Stomach smooth muscle (tissue), 2 donors: Measurements from ENCODE around the gene MAGI1.

Source experiments
- H3K27ac ChIP-seq: one replicate; pipeline ENCODE4 v1.7.0; 2013; ENCODE audit warnings: mild to moderate bottlenecking, low read length, inconsistent platforms
- H3K27me3 ChIP-seq, 2 donors: one replicate each; pipeline ENCODE4 v1.7.0; 2013; ENCODE audit warnings: low read length in 2 of 2; ENCODE audit not compliant: insufficient read depth in 2 of 2, control insufficient read depth in 1 of 2
- H3K36me3 ChIP-seq, 2 donors: one replicate each; pipeline ENCODE4 v1.7.0; 2013; ENCODE audit warnings: low read length in 2 of 2; ENCODE audit not compliant: control insufficient read depth in 2 of 2, insufficient read depth in 2 of 2
- H3K4me1 ChIP-seq: one replicate; pipeline ENCODE4 v1.7.0; 2013; ENCODE audit warnings: low read length; ENCODE audit not compliant: control insufficient read depth, insufficient read depth
- H3K4me3 ChIP-seq, 2 donors: one replicate each; pipeline ENCODE4 v1.7.0; 2013; ENCODE audit warnings: low read length in 2 of 2
- H3K9ac ChIP-seq, 2 donors: one replicate each; pipeline ENCODE4 v1.7.0; 2013; ENCODE audit warnings: low read length in 2 of 2, mild to moderate bottlenecking in 1 of 2
- H3K9me3 ChIP-seq, 2 donors: one replicate each; pipeline ENCODE4 v1.7.0; 2013; ENCODE audit warnings: low read length in 2 of 2; ENCODE audit not compliant: control insufficient read depth in 2 of 2
- donor health status: healthy.
- donor health status: Pancreatic carcinoma.

MAGI1 gene

DNA sequence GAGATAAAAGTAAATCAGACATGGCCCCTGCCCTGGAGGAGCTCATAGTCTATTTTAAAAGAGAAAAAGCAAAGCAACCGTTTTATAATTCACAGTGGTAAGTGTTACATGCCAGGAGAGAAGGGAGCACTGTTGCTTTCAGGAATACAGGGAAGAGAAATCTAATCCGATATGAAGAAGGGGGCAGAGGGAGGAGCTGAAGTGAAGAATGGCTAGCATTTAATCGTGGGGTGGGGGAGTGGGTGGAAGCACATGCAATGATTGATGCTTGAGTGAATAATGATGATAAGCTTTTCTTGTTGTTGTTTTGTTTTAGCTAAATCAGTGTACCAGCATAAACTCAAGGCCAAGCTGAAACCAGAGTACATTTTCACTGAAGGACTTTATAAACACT lies 629.5 kb downstream of the MAGI1 start:
- Histone ChIP-seq H3K9ac (no peak overlapping the region), H3K4me3 (no peak overlapping the region), H3K27ac (no peak overlapping the region), H3K4me1 (no peaks in the 10 kb centered on the region), H3K9me3 (no peaks in the 10 kb centered on the region), H3K36me3 (no peaks in the 10 kb centered on the region), H3K27me3 (no peaks in the 10 kb centered on the region)

DNA sequence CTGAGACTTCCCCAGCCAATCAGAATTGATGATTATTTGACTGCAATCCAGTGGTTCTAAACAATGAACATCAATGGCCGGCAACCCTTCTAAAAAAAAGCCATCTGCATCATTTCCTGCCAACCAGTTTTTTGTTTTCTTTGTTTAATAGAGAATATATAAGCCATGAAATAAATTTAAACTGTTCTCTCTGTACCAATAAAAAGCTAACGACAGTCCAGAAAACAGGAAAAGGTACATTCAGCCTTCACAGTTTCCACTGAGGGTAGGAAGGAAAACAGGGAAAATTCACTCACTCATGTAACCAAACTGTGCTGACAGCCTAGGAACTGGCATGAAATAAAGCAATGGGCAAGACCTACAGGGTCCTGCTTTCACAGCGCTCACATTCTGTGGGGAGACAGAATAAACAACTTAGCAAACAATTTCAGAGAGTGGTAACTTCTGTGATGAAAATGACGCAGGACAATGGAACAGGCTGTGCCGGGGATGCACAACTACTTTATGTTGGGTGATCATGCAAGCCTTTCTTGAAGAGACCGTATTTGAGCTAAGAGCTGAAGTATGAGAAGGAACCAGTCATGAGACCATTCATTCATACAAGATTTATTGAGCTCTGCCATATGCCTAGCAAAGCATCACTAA lies 630.1 kb downstream of the MAGI1 start:
- Histone ChIP-seq H3K27ac (no peak overlapping the region), H3K27me3 (no peaks in the 10 kb centered on the region), H3K36me3 (no peaks in the 10 kb centered on the region), H3K9me3 (no peaks in the 10 kb centered on the region), H3K4me3 (no peak overlapping the region), H3K4me1 (no peaks in the 10 kb centered on the region), H3K9ac (no peak overlapping the region)

DNA sequence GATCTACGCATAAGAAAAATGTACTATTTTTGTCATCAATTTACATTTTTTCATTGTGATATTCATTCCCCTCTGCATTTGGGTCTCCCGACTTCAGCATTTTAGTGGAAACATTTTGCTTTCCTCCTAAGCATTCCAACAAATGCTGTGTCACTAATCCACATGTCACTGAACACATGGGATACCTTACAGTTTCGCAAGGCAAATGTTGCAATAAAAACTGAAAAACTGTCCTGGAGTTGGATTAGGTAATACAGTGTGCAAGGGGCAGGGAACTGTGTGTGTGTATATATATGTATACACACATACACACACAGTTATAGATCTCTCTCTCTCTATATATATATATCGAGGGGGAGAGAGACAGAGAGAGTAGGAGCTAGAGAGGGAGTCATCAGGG lies 632.2 kb downstream of the MAGI1 start:
- Histone ChIP-seq H3K27me3 (no peaks in the 10 kb centered on the region), H3K9ac (no peak overlapping the region), H3K4me1 (no peaks in the 10 kb centered on the region), H3K4me3 (no peak overlapping the region), H3K27ac (no peak overlapping the region), H3K9me3 (no peaks in the 10 kb centered on the region), H3K36me3 (no peaks in the 10 kb centered on the region)

DNA sequence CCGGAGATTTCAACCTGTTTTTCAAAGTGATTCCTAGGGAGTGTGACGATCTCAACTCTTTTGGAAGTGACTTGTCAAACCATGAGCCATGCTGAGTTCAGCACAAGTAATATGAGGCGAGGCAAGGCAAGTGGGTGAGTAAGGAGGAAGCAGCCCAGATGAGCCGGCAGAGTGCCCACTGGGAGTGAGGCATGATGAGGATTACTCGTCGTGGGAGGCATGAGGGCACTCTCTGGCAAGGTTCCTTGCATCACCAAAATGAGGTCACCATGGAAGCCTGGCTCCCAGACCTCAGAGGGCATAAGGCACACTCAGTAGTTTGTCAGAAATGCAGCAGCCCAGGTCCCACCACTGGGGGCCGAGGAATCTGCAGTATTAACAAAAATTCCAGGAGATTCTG lies 636.1 kb downstream of the MAGI1 start:
- Histone ChIP-seq H3K4me1 (no peaks in the 10 kb centered on the region), H3K27ac (no peak overlapping the region), H3K36me3 (no peaks in the 10 kb centered on the region), H3K4me3 (no peak overlapping the region), H3K27me3 (no peaks in the 10 kb centered on the region), H3K9ac (no peak overlapping the region), H3K9me3 (no peaks in the 10 kb centered on the region)

DNA sequence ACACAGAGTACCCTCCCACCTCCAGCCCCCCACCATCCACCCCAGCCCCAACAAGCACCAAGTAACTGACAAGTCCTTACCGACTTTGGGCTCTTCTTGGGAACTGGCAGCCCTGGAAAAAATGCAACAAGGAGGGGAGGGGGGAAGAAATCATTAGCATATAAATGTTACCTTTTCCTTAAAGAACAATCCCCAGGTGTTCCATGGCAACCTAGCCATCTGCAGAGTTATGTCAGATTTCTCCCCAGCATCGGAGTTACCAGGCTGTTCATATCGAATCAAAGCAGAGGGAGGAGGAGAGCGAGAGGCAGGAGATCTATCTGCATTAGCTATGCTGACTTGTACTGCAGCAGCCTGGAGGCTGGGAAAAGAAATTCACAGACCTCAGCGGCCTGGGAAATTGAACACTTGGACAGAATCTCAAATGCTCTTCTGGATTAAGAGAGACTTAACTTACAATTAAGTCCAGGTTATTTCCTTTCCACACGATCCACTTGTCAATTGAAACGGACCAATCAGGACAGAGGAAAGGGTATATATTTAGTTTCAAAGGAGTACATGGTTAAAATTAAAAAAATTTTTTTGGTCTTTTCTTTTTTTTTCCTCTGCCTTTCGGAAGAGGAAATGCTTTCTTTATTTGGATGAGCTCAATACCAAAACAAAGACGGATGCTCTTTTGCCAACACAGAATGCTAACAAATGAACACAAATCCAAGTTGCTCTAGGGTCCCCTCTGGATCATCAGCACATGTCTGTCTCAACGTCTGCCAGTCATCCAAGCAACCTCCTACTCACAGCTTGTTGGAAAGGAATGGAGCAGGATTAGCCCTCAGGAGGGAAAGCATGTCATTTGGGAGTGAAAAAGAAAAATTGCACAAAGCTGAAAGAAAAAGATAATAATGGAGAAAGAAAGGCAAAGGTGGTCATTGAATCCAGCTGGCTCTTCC lies 637.1 kb downstream of the MAGI1 start:
- Histone ChIP-seq H3K9me3 (no peaks in the 10 kb centered on the region), H3K4me3 (no peak overlapping the region), H3K36me3 (no peaks in the 10 kb centered on the region), H3K9ac (no peak overlapping the region), H3K27me3 (no peaks in the 10 kb centered on the region), H3K4me1 (no peaks in the 10 kb centered on the region), H3K27ac (no peak overlapping the region)

DNA sequence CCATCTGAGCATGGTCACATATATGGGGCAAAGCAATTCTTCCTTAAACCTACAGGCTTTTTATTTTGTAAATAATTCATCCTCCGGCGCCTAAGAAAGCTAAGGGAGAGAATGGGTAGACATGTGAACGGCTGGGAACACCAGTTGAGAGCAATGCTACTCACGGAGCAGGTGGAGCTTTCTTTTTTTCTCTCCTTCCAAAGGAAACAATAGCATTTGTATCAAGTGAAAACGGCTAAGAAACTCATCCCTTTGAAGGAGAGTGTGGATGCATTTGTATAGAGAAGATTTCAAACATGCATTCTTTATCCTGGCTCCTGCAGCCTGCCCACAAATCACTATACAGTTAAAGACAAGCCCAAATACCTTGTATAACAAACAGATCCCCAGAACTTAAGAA lies 637.8 kb downstream of the MAGI1 start:
- H3K27me3 ChIP-seq = no peaks in the 10 kb centered on the region
- no peaks in the 10 kb centered on the region for H3K9me3 ChIP-seq
- no peaks in the 10 kb centered on the region for H3K36me3 ChIP-seq
- H3K9ac ChIP-seq = no peak overlapping the region
- no peaks in the 10 kb centered on the region for H3K4me1 ChIP-seq
- H3K27ac ChIP-seq = no peak overlapping the region
- no peak overlapping the region for H3K4me3 ChIP-seq

DNA sequence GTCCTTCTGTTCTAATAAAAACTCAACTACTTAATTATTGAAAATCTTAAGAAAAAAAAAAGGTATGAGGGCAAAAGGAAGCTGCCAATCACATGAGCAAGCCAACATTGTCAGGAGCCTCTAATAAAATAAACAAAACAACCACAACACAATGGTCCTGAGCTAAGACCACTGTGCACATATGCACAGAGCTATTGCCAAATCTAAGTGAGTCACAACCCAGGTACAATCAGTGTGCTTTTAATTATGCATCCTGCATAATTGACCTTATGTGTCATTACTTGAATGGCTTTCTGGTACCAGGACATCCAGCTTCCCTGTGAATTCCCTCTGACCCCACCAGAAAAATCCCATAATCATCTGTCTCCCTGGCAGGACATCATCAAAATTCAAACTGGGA lies 639.8 kb downstream of the MAGI1 start:
- Histone ChIP-seq H3K27me3 (no peaks in the 10 kb centered on the region), H3K27ac (no peak overlapping the region), H3K9me3 (no peaks in the 10 kb centered on the region), H3K4me1 (peaks cover 2% of the 10 kb centered on the region), H3K9ac (no peak overlapping the region), H3K4me3 (no peak overlapping the region), H3K36me3 (no peaks in the 10 kb centered on the region)

DNA sequence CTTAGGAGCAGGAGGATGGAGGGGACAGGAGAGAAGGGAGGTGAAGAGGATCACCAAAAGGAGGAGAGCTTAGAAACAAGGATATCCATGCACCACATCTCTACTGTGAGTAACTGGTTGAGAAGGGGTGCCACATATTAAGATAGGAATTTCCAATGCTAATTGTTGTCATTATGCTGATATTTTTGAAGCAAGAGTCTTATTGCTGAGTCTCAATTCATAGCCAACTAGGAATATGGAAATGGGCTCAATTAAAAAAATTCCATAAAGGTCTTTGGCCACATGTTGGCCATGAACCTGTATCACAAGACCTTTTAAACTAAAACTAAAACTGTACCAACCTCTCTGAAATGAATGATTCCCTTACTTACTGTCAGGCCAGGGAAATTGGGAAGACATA lies 642.6 kb downstream of the MAGI1 start:
- no peaks in the 10 kb centered on the region for H3K9me3 ChIP-seq
- H3K9ac ChIP-seq = no peak overlapping the region
- H3K27me3 ChIP-seq = no peaks in the 10 kb centered on the region
- peaks cover 2% of the 10 kb centered on the region for H3K4me1 ChIP-seq
- H3K36me3 ChIP-seq = no peaks in the 10 kb centered on the region
- H3K4me3 ChIP-seq = no peak overlapping the region
- no peak overlapping the region for H3K27ac ChIP-seq

DNA sequence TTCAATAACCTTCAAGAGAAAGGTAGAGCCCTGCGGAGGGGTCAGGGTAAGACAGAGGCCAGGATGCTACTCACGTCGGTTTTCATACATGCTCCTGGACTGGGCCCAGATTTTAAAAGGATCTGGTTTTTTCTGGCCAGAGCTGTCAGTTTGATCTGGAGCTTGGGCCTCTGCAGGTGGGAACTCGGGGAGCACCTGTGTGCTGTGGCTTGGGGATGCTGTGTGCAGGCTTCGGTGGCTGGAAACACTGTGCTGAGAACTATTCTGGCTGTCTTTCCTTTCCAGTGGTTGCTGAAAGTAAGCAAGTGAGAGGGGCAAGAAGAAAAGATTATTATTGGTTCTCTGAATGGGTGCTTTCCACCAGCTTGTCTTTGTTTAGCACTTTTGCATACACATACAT lies 647.6 kb downstream of the MAGI1 start:
- no peaks in the 10 kb centered on the region for H3K27me3 ChIP-seq
- H3K4me3 ChIP-seq = no peak overlapping the region
- peaks cover 2% of the 10 kb centered on the region for H3K4me1 ChIP-seq
- H3K9me3 ChIP-seq = no peaks in the 10 kb centered on the region
- H3K27ac ChIP-seq = no peak overlapping the region
- no peak overlapping the region for H3K9ac ChIP-seq
- peaks cover 6 to 7% of the 10 kb centered on the region in 2 donors for H3K36me3 ChIP-seq

DNA sequence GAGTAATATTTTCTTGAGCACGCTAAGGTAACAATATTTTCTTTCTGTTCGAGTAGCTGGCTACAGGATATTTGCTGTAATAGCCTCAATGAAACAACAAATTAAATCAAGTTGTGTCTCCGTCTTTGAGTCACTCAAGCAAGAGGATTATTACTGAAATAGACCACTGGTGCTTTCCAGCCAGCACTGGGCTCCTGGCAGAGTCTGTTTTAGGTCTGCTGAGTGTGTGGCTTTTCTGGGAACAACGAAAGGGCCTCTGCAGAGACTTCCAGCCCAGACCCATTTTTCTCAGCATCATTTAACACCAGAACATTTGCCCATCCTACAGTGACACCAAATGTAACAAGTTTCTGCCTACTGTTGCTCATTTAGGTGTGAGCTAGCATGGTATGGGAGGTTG lies 652.9 kb downstream of the MAGI1 start:
- Histone ChIP-seq H3K27ac (no peak overlapping the region), H3K4me1 (no peaks in the 10 kb centered on the region), H3K9me3 (no peaks in the 10 kb centered on the region), H3K4me3 (no peak overlapping the region), H3K9ac (no peak overlapping the region), H3K36me3 (peaks cover 13 to 15% of the 10 kb centered on the region in 2 donors), H3K27me3 (no peaks in the 10 kb centered on the region)

DNA sequence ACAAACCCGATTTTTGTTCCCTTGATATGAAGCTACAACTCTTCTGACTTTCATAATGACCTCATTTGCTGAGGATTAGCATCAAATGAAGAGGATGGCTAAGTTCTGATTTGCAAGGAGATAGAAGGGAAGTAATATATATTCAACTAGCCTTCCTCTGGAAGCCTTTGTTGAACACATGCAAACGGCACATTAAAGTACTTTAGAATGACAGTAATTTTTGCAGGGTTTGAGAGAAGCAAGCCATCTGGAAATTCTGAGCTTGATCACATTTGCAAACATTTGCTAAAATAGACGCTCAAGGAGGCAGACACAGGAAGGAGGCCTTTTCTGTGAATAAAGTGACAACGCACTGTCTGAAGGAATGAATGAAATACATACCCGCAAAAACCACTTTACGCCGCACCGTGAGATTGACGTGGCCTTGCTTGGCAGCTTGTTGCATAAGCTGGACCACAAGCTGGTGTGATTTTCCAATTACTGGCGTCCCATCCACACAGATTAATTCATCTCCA lies 657.2 kb downstream of the MAGI1 start:
- H3K4me1 ChIP-seq = no peaks in the 10 kb centered on the region
- no peaks in the 10 kb centered on the region for H3K27me3 ChIP-seq
- H3K9me3 ChIP-seq = no peaks in the 10 kb centered on the region
- H3K4me3 ChIP-seq = no peak overlapping the region
- H3K27ac ChIP-seq = no peak overlapping the region
- no peak overlapping the region for H3K9ac ChIP-seq
- H3K36me3 ChIP-seq = peaks cover 16 to 22% of the 10 kb centered on the region in 2 donors
